Urinary bladder (tissue), 4 donors: Measurements from ENCODE around the gene ANKRD13D. TPM values are rescaled to one million over a fixed set of nuclear protein-coding genes. Genes with fewer than 3 reads are reported as not detected.

Experiments
- DNase-seq: peaks from one replicate; pipeline ENCODE4 v3.0.0-alpha.2; 2015; ENCODE audit errors: extremely low spot score
- H3K27ac ChIP-seq: one replicate; pipeline ENCODE4 v1.5.1; 2013; ENCODE audit warnings: low read depth, mild to moderate bottlenecking, moderate library complexity
- H3K36me3 ChIP-seq: one replicate; pipeline ENCODE4 v1.6.1; 2013; ENCODE audit warnings: mild to moderate bottlenecking, moderate library complexity; ENCODE audit not compliant: insufficient read depth
- H3K4me1 ChIP-seq: one replicate; pipeline ENCODE4 v1.6.1; 2013; ENCODE audit warnings: mild to moderate bottlenecking, moderate library complexity; ENCODE audit not compliant: insufficient read depth
- H3K4me3 ChIP-seq: one replicate; pipeline ENCODE4 v1.5.1; 2013; ENCODE audit warnings: low read depth, low read length
- WGBS: extraction: QIAGEN DNeasy Blood & Tissue Kit; methylation state at CpG from one replicate; pipeline ENCODE4 v1.1.7; 2013; 5-methylcytosine and 5-hydroxymethylcytosine counted together
- polyA plus RNA-seq: library from polyadenylated mRNA; stranded (reverse); fragments of 200-250 nt; gene quantifications from one replicate; pipeline ENCODE4 v1.2.3, GENCODE V29; 2013
- total RNA-seq: library from RNA; depleted of rRNA; stranded (reverse); fragments of >200 nt; gene quantifications from one replicate; pipeline ENCODE4 v1.2.3, GENCODE V29; 2014
- donor health status: healthy with polysubstance abuse.
- donor health status: healthy.

Gene ANKRD13D
- total and polyA plus RNA-seq, 2 donors: 25.2 to 44.0 TPM

GRCh38 chr11:67274768-67275605 is 14.1 kb upstream of the ANKRD13D start:
- H3K4me3 ChIP-seq: no peak overlapping the region
- no peak overlapping the region for H3K27ac ChIP-seq
- no peak for DNase-seq
- no peaks in the 10 kb centered on the region for H3K36me3 ChIP-seq
- WGBS: 58% methylated on average over 35 of the region's 35 CpGs
- H3K4me1 ChIP-seq: peaks cover 2% of the 10 kb centered on the region

GRCh38 chr11:67275606-67276409 is 13.3 kb upstream of the ANKRD13D start:
- H3K4me3 ChIP-seq: no peak overlapping the region
- no peaks in the 10 kb centered on the region for H3K36me3 ChIP-seq
- 85% methylated on average over 17 of the region's 17 CpGs for WGBS
- peak overlapping the region; percentile 19 for H3K27ac ChIP-seq
- DNase-seq: no peak
- peaks cover 2% of the 10 kb centered on the region for H3K4me1 ChIP-seq

GRCh38 chr11:67276781-67277230 is 12.3 kb upstream of the ANKRD13D start:
- 22% methylated on average over 16 of the region's 16 CpGs for WGBS
- no peaks in the 10 kb centered on the region for H3K4me1 ChIP-seq

GRCh38 chr11:67277231-67277961 is 11.7 kb upstream of the ANKRD13D start:
- WGBS: 13% methylated on average over 24 of the region's 24 CpGs
- Histone ChIP-seq H3K27ac (peak overlapping the region; percentile 83), H3K36me3 (peaks cover 4% of the 10 kb centered on the region), H3K4me1 (no peaks in the 10 kb centered on the region), H3K4me3 (peak overlapping the region; percentile 15)
- DNase-seq: no peak

More at GRCh38 chr11:67276781-67277230, 12.3 kb upstream of the ANKRD13D start:
- Histone ChIP-seq H3K27ac (peak overlapping the region; percentile 83), H3K36me3 (peaks cover 3% of the 10 kb centered on the region), H3K4me3 (peak overlapping the region; percentile 15)
- no peak for DNase-seq

- no peaks in the 10 kb centered on the region for H3K4me1 ChIP-seq
- peak overlapping the region; percentile 57 for H3K27ac ChIP-seq
- no peak for DNase-seq
- H3K36me3 ChIP-seq: peaks cover 4% of the 10 kb centered on the region
- 87% methylated on average over 14 of the region's 14 CpGs for WGBS
- no peak overlapping the region for H3K4me3 ChIP-seq
Observed at GRCh38 chr11:67278135-67278938, 10.8 kb upstream of the ANKRD13D start.

GRCh38 chr11:67278939-67279588 is 10.0 kb upstream of the ANKRD13D start:
- no peaks in the 10 kb centered on the region for H3K4me1 ChIP-seq
- peaks cover 4% of the 10 kb centered on the region for H3K36me3 ChIP-seq
- no peak for DNase-seq
- H3K27ac ChIP-seq: no peak overlapping the region
- 91% methylated on average over 14 of the region's 14 CpGs for WGBS
- H3K4me3 ChIP-seq: no peak overlapping the region

GRCh38 chr11:67279589-67280340 is 9.3 kb upstream of the ANKRD13D start:
- no peak overlapping the region for H3K27ac ChIP-seq
- DNase-seq: no peak
- no peaks in the 10 kb centered on the region for H3K4me1 ChIP-seq
- no peak overlapping the region for H3K4me3 ChIP-seq
- 86% methylated on average over 17 of the region's 17 CpGs for WGBS
- peaks cover 6% of the 10 kb centered on the region for H3K36me3 ChIP-seq

- WGBS: 80% methylated on average over 13 of the region's 13 CpGs
Observed at GRCh38 chr11:67280341-67280787, 8.7 kb upstream of the ANKRD13D start.

GRCh38 chr11:67280788-67281551 is 8.1 kb upstream of the ANKRD13D start:
- H3K4me1 ChIP-seq: no peaks in the 10 kb centered on the region
- DNase-seq: no peak

More at GRCh38 chr11:67280341-67280787, 8.7 kb upstream of the ANKRD13D start:
- DNase-seq: no peak
- H3K27ac ChIP-seq: no peak overlapping the region
- no peaks in the 10 kb centered on the region for H3K4me1 ChIP-seq
- peaks cover 10% of the 10 kb centered on the region for H3K36me3 ChIP-seq
- no peak overlapping the region for H3K4me3 ChIP-seq

GRCh38 chr11:67281552-67282150 is 7.5 kb upstream of the ANKRD13D start:
- Histone ChIP-seq H3K27ac (no peak overlapping the region), H3K36me3 (peaks cover 14% of the 10 kb centered on the region), H3K4me3 (no peak overlapping the region), H3K4me1 (no peaks in the 10 kb centered on the region)
- no peak for DNase-seq
- 92% methylated on average over 27 of the region's 27 CpGs for WGBS

More at GRCh38 chr11:67280788-67281551, 8.1 kb upstream of the ANKRD13D start:
- H3K4me3 ChIP-seq: no peak overlapping the region
- WGBS: 94% methylated on average over 31 of the region's 31 CpGs
- H3K36me3 ChIP-seq: peaks cover 14% of the 10 kb centered on the region
- H3K27ac ChIP-seq: no peak overlapping the region
